ENCODE data around the gene HMHB1.

GRCh38 chr5:143824851-143825720 lies 13.1 kb downstream of the HMHB1 start:
- TF ChIP-seq TCF12 (IDR thresholded peaks at IDR 0.05; ENCODE audit: low read depth) = no peak
- no peak for TF ChIP-seq YY1 (IDR thresholded peaks at IDR 0.05; ENCODE audit: low read depth)
- TF ChIP-seq RAD21 (IDR thresholded peaks at IDR 0.05; ENCODE audit: low read depth) = peak; percentile 97
